Liver (tissue), 9 donors: ENCODE results near the gene TNKS2. TPM values are rescaled to one million over a fixed set of nuclear protein-coding genes. Genes with fewer than 3 reads are reported as not detected.

Experiments used
- DNase-seq: peaks from one replicate; pipeline ENCODE4 v3.0.0-alpha.2; 2017; ENCODE audit warnings: low spot score
- H3K27ac ChIP-seq, 2 donors: one replicate each; pipeline ENCODE4 v1.7.0; 2013; ENCODE audit warnings: inconsistent platforms in 2 of 2, low read length in 2 of 2, control low read depth in 1 of 2, low read depth in 1 of 2, mild to moderate bottlenecking in 1 of 2
- H3K27me3 ChIP-seq, 4 donors: one replicate each; pipeline versions ENCODE4 v1.6.1 to v1.7.0; 2013; ENCODE audit warnings: low read length in 3 of 4, inconsistent platforms in 1 of 4, mild to moderate bottlenecking in 1 of 4, moderate library complexity in 1 of 4; ENCODE audit not compliant: control insufficient read depth in 4 of 4, insufficient read depth in 4 of 4
- H3K36me3 ChIP-seq, 4 donors: one replicate each; pipeline versions ENCODE4 v1.6.1 to v1.7.0; 2013; ENCODE audit warnings: low read length in 3 of 4, mild to moderate bottlenecking in 3 of 4, low read depth in 1 of 4, moderate library complexity in 1 of 4; ENCODE audit not compliant: control insufficient read depth in 4 of 4, insufficient read depth in 3 of 4
- H3K4me1 ChIP-seq, 4 donors: one replicate each; pipeline versions ENCODE4 v1.6.1 to v1.7.0; 2013; ENCODE audit warnings: low read length in 3 of 4, mild to moderate bottlenecking in 3 of 4, moderate library complexity in 1 of 4; ENCODE audit not compliant: control insufficient read depth in 4 of 4, insufficient read depth in 4 of 4
- H3K4me3 ChIP-seq, 3 donors: one replicate each; pipeline versions ENCODE4 v1.6.1 to v1.7.0; 2013; ENCODE audit warnings: low read length in 3 of 3, control low read depth in 1 of 3, low read depth in 1 of 3, mild to moderate bottlenecking in 1 of 3
- H3K9ac ChIP-seq, 2 donors: one replicate each; pipeline ENCODE4 v1.7.0; 2013; ENCODE audit warnings: low read length in 2 of 2, mild to moderate bottlenecking in 2 of 2, moderate library complexity in 2 of 2, control low read depth in 1 of 2, low read depth in 1 of 2
- H3K9me3 ChIP-seq, 4 donors: one replicate each; pipeline versions ENCODE4 v1.6.1 to v1.7.0; 2013; ENCODE audit warnings: low read length in 3 of 4; ENCODE audit not compliant: control insufficient read depth in 4 of 4
- CTCF ChIP-seq: fragments of 150-350 bp; IDR thresholded peaks from 2 replicates; pipeline ENCODE4 v1.5.1; 2017; ENCODE audit warnings: improper control_type of control experiment, low read depth, low read length; ENCODE audit not compliant: missing input control
- EGR1 ChIP-seq, 2 donors: IDR thresholded peaks; 2 replicates each; pipeline ENCODE4 v1.6.1; 2016 to 2018; ENCODE audit warnings: antibody characterized with exemption in 2 of 2, low read depth in 2 of 2
- FOXA1 ChIP-seq: IDR thresholded peaks from 2 replicates; pipeline ENCODE4 v1.6.1; 2016; ENCODE audit warnings: antibody characterized with exemption
- FOXA2 ChIP-seq: IDR thresholded peaks from 2 replicates; pipeline ENCODE4 v1.6.1; 2016; ENCODE audit warnings: antibody characterized with exemption
- GABPA ChIP-seq, 2 donors: IDR thresholded peaks in 1 of 2; conservative IDR thresholded peaks in 1 of 2; 2 replicates each; pipeline ENCODE4 v1.6.1; 2016; ENCODE audit warnings: antibody characterized with exemption in 2 of 2, mild to moderate bottlenecking in 1 of 2, moderate library complexity in 1 of 2
- HNF4A ChIP-seq, 2 donors: conservative IDR thresholded peaks; 2 replicates each; pipeline ENCODE4 v1.6.1; 2016; ENCODE audit warnings: antibody characterized with exemption in 2 of 2, mild to moderate bottlenecking in 2 of 2
- HNF4G ChIP-seq: IDR thresholded peaks from 2 replicates; pipeline ENCODE4 v1.6.1; 2016; ENCODE audit warnings: antibody characterized with exemption
- JUND ChIP-seq, 2 donors: IDR thresholded peaks; 2 replicates each; pipeline ENCODE4 v1.6.1; 2016; ENCODE audit warnings: antibody characterized with exemption in 2 of 2
- MAX ChIP-seq: IDR thresholded peaks from 2 replicates; pipeline ENCODE4 v1.6.1; 2016; ENCODE audit warnings: antibody characterized with exemption
- NR2F2 ChIP-seq: IDR thresholded peaks from 2 replicates; pipeline ENCODE4 v1.6.1; 2016; ENCODE audit warnings: antibody characterized with exemption
- RAD21 ChIP-seq, 2 donors: IDR thresholded peaks; 2 replicates each; pipeline ENCODE4 v1.6.1; 2016; ENCODE audit warnings: antibody characterized with exemption in 2 of 2, mild to moderate bottlenecking in 2 of 2
- REST ChIP-seq: IDR thresholded peaks from 2 replicates; pipeline ENCODE4 v1.6.1; 2016; ENCODE audit warnings: antibody characterized with exemption, mild to moderate bottlenecking
- RXRA ChIP-seq, 2 donors: IDR thresholded peaks; 2 replicates each; pipeline ENCODE4 v1.6.1; 2017 to 2018; ENCODE audit warnings: antibody characterized with exemption in 2 of 2, mild to moderate bottlenecking in 1 of 2
- SP1 ChIP-seq: IDR thresholded peaks from 2 replicates; pipeline ENCODE4 v1.6.1; 2018; ENCODE audit warnings: antibody characterized with exemption, mild to moderate bottlenecking
- TAF1 ChIP-seq: conservative IDR thresholded peaks from 2 replicates; pipeline ENCODE4 v1.6.1; 2016; ENCODE audit warnings: antibody characterized with exemption, mild to moderate bottlenecking
- YY1 ChIP-seq: IDR thresholded peaks from 2 replicates; pipeline ENCODE4 v1.6.1; 2016; ENCODE audit warnings: antibody characterized with exemption, mild to moderate bottlenecking
- WGBS: extraction: QIAGEN DNeasy Blood & Tissue Kit; methylation state at CpG from one replicate; pipeline ENCODE4 v1.1.7; 2013; 5-methylcytosine and 5-hydroxymethylcytosine counted together
- polyA plus RNA-seq, 2 donors: library from polyadenylated mRNA; stranded (reverse) in 1 of 2; unstranded in 1 of 2; fragments of 200-250 nt in 1 of 2; fragments of >200 nt in 1 of 2; fragmentation: Nextera tagmentation in 1 of 2; extraction: Ambion mirVana in 1 of 2; gene quantifications; one replicate each; pipeline versions ENCODE4 v1.2.1 to v1.2.3, GENCODE V29; 2013 to 2015
- total RNA-seq, 2 donors: library from RNA; depleted of rRNA; stranded (reverse); fragments of >200 nt; gene quantifications; one replicate each; pipeline ENCODE4 v1.2.3, GENCODE V29; 2014
- TF ChIP-seq, protein P1 (sequence below): IDR thresholded peaks from 2 replicates; pipeline ENCODE4 v1.6.1; 2016; ENCODE audit warnings: antibody characterized with exemption
- TF ChIP-seq, protein P2 (sequence below): IDR thresholded peaks from 2 replicates; pipeline ENCODE4 v1.6.1; 2016; ENCODE audit warnings: antibody characterized with exemption
- donor health status: healthy.
- donor health status: healthy.
- donor health status: healthy.
- donor health status: healthy.
- donor health status: healthy.

TNKS2 gene
- total and polyA plus RNA-seq, 4 donors, result 5.2 to 30.7 (median 18.2) TPM

GRCh38 chr10:91778485-91778884, 19.7 kb upstream of the TNKS2 start:
- H3K27ac ChIP-seq, result no peak overlapping the region
- WGBS, result 97% methylated on average over 1 of the region's 1 CpG

More at GRCh38 chr10:91778485-91778884, 19.7 kb upstream of the TNKS2 start:
- Histone ChIP-seq H3K27me3 (no peaks in the 10 kb centered on the region), H3K36me3 (no peaks in the 10 kb centered on the region), H3K9ac (no peak overlapping the region), H3K4me3 (no peak overlapping the region), H3K9me3 (no peaks in the 10 kb centered on the region), H3K4me1 (no peaks in the 10 kb centered on the region)
- TF ChIP-seq FOXA1, result no peak
- no peak for TF ChIP-seq CTCF
- no peak for TF ChIP-seq SP1
- no peak for TF ChIP-seq NR2F2
- TF ChIP-seq, protein P1, sequence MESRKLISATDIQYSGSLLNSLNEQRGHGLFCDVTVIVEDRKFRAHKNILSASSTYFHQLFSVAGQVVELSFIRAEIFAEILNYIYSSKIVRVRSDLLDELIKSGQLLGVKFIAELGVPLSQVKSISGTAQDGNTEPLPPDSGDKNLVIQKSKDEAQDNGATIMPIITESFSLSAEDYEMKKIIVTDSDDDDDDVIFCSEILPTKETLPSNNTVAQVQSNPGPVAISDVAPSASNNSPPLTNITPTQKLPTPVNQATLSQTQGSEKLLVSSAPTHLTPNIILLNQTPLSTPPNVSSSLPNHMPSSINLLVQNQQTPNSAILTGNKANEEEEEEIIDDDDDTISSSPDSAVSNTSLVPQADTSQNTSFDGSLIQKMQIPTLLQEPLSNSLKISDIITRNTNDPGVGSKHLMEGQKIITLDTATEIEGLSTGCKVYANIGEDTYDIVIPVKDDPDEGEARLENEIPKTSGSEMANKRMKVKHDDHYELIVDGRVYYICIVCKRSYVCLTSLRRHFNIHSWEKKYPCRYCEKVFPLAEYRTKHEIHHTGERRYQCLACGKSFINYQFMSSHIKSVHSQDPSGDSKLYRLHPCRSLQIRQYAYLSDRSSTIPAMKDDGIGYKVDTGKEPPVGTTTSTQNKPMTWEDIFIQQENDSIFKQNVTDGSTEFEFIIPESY, result no peak
- TF ChIP-seq JUND (IDR thresholded peaks at IDR 0.05), result no peak
- TF ChIP-seq EGR1 (IDR thresholded peaks at IDR 0.05; ENCODE audit: low read depth in 2 of 2), result no peak
- TF ChIP-seq, protein P2, sequence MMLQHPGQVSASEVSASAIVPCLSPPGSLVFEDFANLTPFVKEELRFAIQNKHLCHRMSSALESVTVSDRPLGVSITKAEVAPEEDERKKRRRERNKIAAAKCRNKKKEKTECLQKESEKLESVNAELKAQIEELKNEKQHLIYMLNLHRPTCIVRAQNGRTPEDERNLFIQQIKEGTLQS, result no peak
- no peak for TF ChIP-seq FOXA2
- no peak for TF ChIP-seq YY1
- TF ChIP-seq GABPA (IDR thresholded peaks at IDR 0.05 in 1 of 2, conservative IDR thresholded peaks at IDR 0.05 in 1 of 2), result no peak
- no peak for TF ChIP-seq REST
- TF ChIP-seq HNF4A (conservative IDR thresholded peaks at IDR 0.05), result no peak
- TF ChIP-seq RXRA (IDR thresholded peaks at IDR 0.05), result no peak
- TF ChIP-seq HNF4G, result no peak
- no peak for TF ChIP-seq MAX
- no peak for TF ChIP-seq TAF1
- TF ChIP-seq RAD21 (IDR thresholded peaks at IDR 0.05), result no peak
- DNase-seq, result no peak
